ENCODE measurements around the gene CEBPA. TPM values are rescaled to one million over a fixed set of nuclear protein-coding genes. Genes with fewer than 3 reads are reported as not detected.

CEBPA gene
- total and polyA plus RNA-seq, 4 donors: 32.9 to 112 (median 82.7) TPM

- H3K4me1 ChIP-seq (ENCODE audit: control insufficient read depth in 4 of 4, insufficient read depth in 4 of 4, low read length in 3 of 4): peaks cover 41 to 81% (median 67%) of the 10 kb centered on the region in 4 donors
- peak; percentile 79 for DNase-seq (ENCODE audit: low spot score)
Observed at GRCh38 chr19:33275933-33276619, 26.3 kb downstream of the CEBPA start.

More at GRCh38 chr19:33275933-33276619, 26.3 kb downstream of the CEBPA start:
- Histone ChIP-seq H3K9ac (ENCODE audit: low read depth in 1 of 2, low read length in 2 of 2) (peak overlapping the region in 1 of 2 donors; percentile 61), H3K4me3 (ENCODE audit: low read depth in 1 of 3, low read length in 3 of 3) (no peak overlapping the region), H3K36me3 (ENCODE audit: control insufficient read depth in 4 of 4, insufficient read depth in 3 of 4, low read depth in 1 of 4, low read length in 3 of 4) (no peaks in the 10 kb centered on the region), H3K27me3 (ENCODE audit: control insufficient read depth in 4 of 4, insufficient read depth in 4 of 4, low read length in 3 of 4) (no peaks in the 10 kb centered on the region), H3K9me3 (ENCODE audit: control insufficient read depth in 4 of 4, low read length in 3 of 4) (no peaks in the 10 kb centered on the region), H3K27ac (ENCODE audit: low read depth in 1 of 2, low read length in 2 of 2) (peak overlapping the region; percentile 88 to 90)
- 36% methylated on average over 19 of the region's 19 CpGs for WGBS
- TF ChIP-seq TAF1 (conservative IDR thresholded peaks at IDR 0.05) (no peak), FOXA2 (IDR thresholded peaks at IDR 0.05) (peak; percentile 99), EGR1 (IDR thresholded peaks at IDR 0.05; ENCODE audit: low read depth in 2 of 2) (peak in 1 of 2 donors; percentile 66), NR2F2 (IDR thresholded peaks at IDR 0.05) (peak; percentile 96), MAX (IDR thresholded peaks at IDR 0.05) (peak; percentile 91), REST (IDR thresholded peaks at IDR 0.05) (peak; percentile 74), JUND (IDR thresholded peaks at IDR 0.05) (peak in 1 of 2 donors; percentile 63), SP1 (IDR thresholded peaks at IDR 0.05) (peak; percentile 94), ZBTB33 (IDR thresholded peaks at IDR 0.05) (peak; percentile 80), FOXA1 (IDR thresholded peaks at IDR 0.05) (peak; percentile 98), RAD21 (IDR thresholded peaks at IDR 0.05) (peak; percentile 61 to 70), ATF3 (IDR thresholded peaks at IDR 0.05) (no peak), RXRA (IDR thresholded peaks at IDR 0.05) (peak; percentile 98 to 99), YY1 (IDR thresholded peaks at IDR 0.05) (peak; percentile 76), CTCF (IDR thresholded peaks at IDR 0.05; ENCODE audit: low read depth, low read length, missing input control) (no peak), HNF4A (conservative IDR thresholded peaks at IDR 0.05) (peak; percentile 73 to 85), GABPA (IDR thresholded peaks at IDR 0.05 in 1 of 2, conservative IDR thresholded peaks at IDR 0.05 in 1 of 2) (no peak), HNF4G (IDR thresholded peaks at IDR 0.05) (no peak)

Measured in liver (tissue), 9 donors.